ENCODE results near the gene SRGAP2.
"Not testable (repeated sequence)": the region's sequence is repeated elsewhere in the genome, so short reads cannot be mapped to it uniquely, and the experiment has no call there.

- not testable (repeated sequence) for TF ChIP-seq CTCF (IDR thresholded peaks at IDR 0.05); ZFX (IDR thresholded peaks at IDR 0.05; ENCODE audit: borderline replicate concordance)
Measured at GRCh38 chr1:206179666-206180065, 23.7 kb upstream of the SRGAP2 start.

All from 22Rv1 (cell line).